DOHH2 (cell line): Measurements from ENCODE around the gene MEGF11.
"Not testable (repeated sequence)": the region's sequence is repeated elsewhere in the genome, so short reads cannot be mapped to it uniquely, and the experiment has no call there.

Experiments
- EZH2phosphoT487 ChIP-seq: fragments of 200-600 bp; sonication (generic); IDR thresholded peaks from 2 replicates; pipeline ENCODE4 v1.6.1; 2017; ENCODE audit warnings: borderline replicate concordance, mild to moderate bottlenecking, antibody characterized with exemption, low read length, moderate library complexity, mixed read lengths
- TF ChIP-seq, protein P1 (sequence below): fragments of 200-600 bp; sonication (generic); IDR thresholded peaks from one replicate; pipeline ENCODE4 v1.5.1; 2014; ENCODE audit warnings: antibody characterized with exemption, mild to moderate bottlenecking, low read depth, low read length; ENCODE audit not compliant: poor library complexity, severe bottlenecking

DNA sequence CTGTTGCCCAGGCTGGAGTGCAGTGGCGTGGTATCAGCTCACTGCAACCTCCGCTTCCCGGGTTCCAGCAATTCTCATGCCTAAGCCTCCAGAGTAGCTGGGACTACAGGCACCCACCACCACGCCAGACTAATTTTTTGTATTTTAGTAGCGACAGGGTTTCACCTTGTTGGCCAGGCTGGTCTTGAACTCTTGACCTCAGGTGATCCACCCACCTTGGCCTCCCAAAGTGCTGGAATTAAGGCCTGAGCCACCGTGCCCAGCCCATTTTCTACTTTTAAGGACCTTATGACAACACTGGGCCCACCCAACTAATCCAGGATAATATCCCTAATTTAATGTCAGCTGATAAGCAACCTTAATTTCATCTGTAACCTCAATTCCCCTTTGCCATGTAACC is 385.6 kb downstream of the MEGF11 start:
- TF ChIP-seq, protein P1, sequence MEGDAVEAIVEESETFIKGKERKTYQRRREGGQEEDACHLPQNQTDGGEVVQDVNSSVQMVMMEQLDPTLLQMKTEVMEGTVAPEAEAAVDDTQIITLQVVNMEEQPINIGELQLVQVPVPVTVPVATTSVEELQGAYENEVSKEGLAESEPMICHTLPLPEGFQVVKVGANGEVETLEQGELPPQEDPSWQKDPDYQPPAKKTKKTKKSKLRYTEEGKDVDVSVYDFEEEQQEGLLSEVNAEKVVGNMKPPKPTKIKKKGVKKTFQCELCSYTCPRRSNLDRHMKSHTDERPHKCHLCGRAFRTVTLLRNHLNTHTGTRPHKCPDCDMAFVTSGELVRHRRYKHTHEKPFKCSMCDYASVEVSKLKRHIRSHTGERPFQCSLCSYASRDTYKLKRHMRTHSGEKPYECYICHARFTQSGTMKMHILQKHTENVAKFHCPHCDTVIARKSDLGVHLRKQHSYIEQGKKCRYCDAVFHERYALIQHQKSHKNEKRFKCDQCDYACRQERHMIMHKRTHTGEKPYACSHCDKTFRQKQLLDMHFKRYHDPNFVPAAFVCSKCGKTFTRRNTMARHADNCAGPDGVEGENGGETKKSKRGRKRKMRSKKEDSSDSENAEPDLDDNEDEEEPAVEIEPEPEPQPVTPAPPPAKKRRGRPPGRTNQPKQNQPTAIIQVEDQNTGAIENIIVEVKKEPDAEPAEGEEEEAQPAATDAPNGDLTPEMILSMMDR: not testable (repeated sequence)
- TF ChIP-seq EZH2phosphoT487: not testable (repeated sequence)
